HEK293 (cell line): Measurements from ENCODE around the gene PDE4D.

Experiments used
- PBX3 ChIP-seq: sonication (generic); formaldehyde crosslinking; IDR thresholded peaks from 2 replicates; pipeline ENCODE4 v1.8.1; 2022; ENCODE audit warnings: mild to moderate bottlenecking, moderate library complexity, missing genetic modification reagents
- REST ChIP-seq: fragments of 450-650 bp; formaldehyde crosslinking; IDR thresholded peaks from 2 replicates; pipeline ENCODE4 v1.5.1; 2016; ENCODE audit warnings: missing biosample characterization, missing genetic modification characterization
- YY1 ChIP-seq: fragments of 450-650 bp; formaldehyde crosslinking; IDR thresholded peaks from 2 replicates; pipeline ENCODE4 v1.5.1; 2018; ENCODE audit warnings: missing biosample characterization, missing genetic modification characterization
- YY2 ChIP-seq: fragments of 450-650 bp; formaldehyde crosslinking; IDR thresholded peaks from 2 replicates; pipeline ENCODE4 v1.5.1; 2016; ENCODE audit warnings: missing biosample characterization, missing genetic modification characterization
- ZBTB7A ChIP-seq: fragments of 450-650 bp; formaldehyde crosslinking; IDR thresholded peaks from 2 replicates; pipeline ENCODE4 v1.5.1; 2016; ENCODE audit warnings: low read depth, missing biosample characterization, missing genetic modification characterization
- ZEB2 ChIP-seq: fragments of 450-650 bp; formaldehyde crosslinking; IDR thresholded peaks from 2 replicates; pipeline ENCODE4 v1.5.1; 2016; ENCODE audit warnings: missing biosample characterization, missing genetic modification characterization
- ZNF157 ChIP-seq: fragments of 450-650 bp; formaldehyde crosslinking; IDR thresholded peaks from 2 replicates; pipeline ENCODE4 v1.5.1; 2016; ENCODE audit warnings: missing biosample characterization, missing genetic modification characterization
- ZNF416 ChIP-seq: fragments of 450-650 bp; formaldehyde crosslinking; IDR thresholded peaks from 2 replicates; pipeline ENCODE4 v1.5.1; 2016; ENCODE audit warnings: missing biosample characterization, missing genetic modification characterization
- ZNF785 ChIP-seq: fragments of 450-650 bp; formaldehyde crosslinking; IDR thresholded peaks from 2 replicates; pipeline ENCODE4 v1.5.1; 2016; ENCODE audit warnings: missing biosample characterization, missing genetic modification characterization
- TF ChIP-seq, protein P1 (sequence below): fragments of 450-650 bp; formaldehyde crosslinking; IDR thresholded peaks from 2 replicates; pipeline ENCODE4 v1.5.1; 2016; ENCODE audit warnings: missing biosample characterization, missing genetic modification characterization

DNA sequence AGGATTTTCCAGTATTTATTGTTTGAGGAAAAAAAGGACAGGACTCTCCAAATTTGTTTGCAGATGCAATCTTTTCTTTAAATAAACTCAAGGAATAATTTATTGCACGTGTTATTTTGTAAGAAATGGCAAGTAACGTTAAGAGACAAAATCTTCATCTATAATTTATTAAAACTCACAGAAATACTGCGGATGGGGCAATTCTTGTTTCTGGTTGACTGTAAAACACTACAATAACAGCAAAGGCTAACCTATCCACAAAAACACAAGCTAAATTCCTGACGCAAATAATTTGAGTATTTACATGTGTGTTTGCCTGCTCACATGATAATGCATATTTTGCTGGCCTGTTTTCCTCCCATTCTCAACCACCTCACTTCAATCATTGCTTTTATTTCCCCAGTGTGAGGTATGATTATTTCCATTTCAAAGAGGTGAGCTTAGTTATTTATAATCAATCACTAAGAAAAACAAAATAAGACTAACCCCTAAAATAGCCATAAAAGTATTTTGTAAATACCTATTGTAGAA is 619.4 kb downstream of the PDE4D start:
- TF ChIP-seq ZNF785 (tag by site-specific recombination) (no peak), ZEB2 (tag by site-specific recombination) (no peak), YY1 (tag by site-specific recombination) (no peak), ZNF416 (tag by site-specific recombination) (no peak), PBX3 (no peak), ZBTB7A (tag by site-specific recombination) (no peak), REST (no peak), ZNF157 (tag by site-specific recombination) (no peak), YY2 (no peak)
- TF ChIP-seq, protein P1, sequence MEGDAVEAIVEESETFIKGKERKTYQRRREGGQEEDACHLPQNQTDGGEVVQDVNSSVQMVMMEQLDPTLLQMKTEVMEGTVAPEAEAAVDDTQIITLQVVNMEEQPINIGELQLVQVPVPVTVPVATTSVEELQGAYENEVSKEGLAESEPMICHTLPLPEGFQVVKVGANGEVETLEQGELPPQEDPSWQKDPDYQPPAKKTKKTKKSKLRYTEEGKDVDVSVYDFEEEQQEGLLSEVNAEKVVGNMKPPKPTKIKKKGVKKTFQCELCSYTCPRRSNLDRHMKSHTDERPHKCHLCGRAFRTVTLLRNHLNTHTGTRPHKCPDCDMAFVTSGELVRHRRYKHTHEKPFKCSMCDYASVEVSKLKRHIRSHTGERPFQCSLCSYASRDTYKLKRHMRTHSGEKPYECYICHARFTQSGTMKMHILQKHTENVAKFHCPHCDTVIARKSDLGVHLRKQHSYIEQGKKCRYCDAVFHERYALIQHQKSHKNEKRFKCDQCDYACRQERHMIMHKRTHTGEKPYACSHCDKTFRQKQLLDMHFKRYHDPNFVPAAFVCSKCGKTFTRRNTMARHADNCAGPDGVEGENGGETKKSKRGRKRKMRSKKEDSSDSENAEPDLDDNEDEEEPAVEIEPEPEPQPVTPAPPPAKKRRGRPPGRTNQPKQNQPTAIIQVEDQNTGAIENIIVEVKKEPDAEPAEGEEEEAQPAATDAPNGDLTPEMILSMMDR (tag by site-specific recombination), result no peak
